C4-2B (cell line): Measurements from ENCODE around the gene CDC14A.

Experiments used
- H3K27ac ChIP-seq: fragments of 450-650 bp; 2 replicates; pipeline ENCODE4 v1.5.1; 2017
- CTCF ChIP-seq: fragments of 450-650 bp; conservative IDR thresholded peaks from 2 replicates; pipeline ENCODE4 v1.5.1; 2017; ENCODE audit warnings: mild to moderate bottlenecking
- ZFX ChIP-seq: fragments of 450-650 bp; IDR thresholded peaks from 2 replicates; pipeline ENCODE4 v1.6.1; 2017

CDC14A gene

GRCh38 chr1:100469578-100469977, 117.3 kb downstream of the CDC14A start:
- no peak overlapping the region for H3K27ac ChIP-seq
- TF ChIP-seq CTCF: no peak
- no peak for TF ChIP-seq ZFX

- no peak overlapping the region for H3K27ac ChIP-seq
- no peak for TF ChIP-seq ZFX
- TF ChIP-seq CTCF: no peak
Observed at GRCh38 chr1:100474834-100475233, 122.5 kb downstream of the CDC14A start.

GRCh38 chr1:100476735-100477290, 124.5 kb downstream of the CDC14A start:
- no peak overlapping the region for H3K27ac ChIP-seq
- TF ChIP-seq CTCF: no peak
- no peak for TF ChIP-seq ZFX

GRCh38 chr1:100478816-100479215, 126.5 kb downstream of the CDC14A start:
- no peak for TF ChIP-seq CTCF
- H3K27ac ChIP-seq: no peak overlapping the region; the same call in 1 of the 2 replicates

GRCh38 chr1:100479620-100480338, 127.5 kb downstream of the CDC14A start:
- TF ChIP-seq ZFX (no peak), CTCF (no peak)
- H3K27ac ChIP-seq: no peak overlapping the region

- TF ChIP-seq ZFX (no peak), CTCF (no peak)
Observed at GRCh38 chr1:100481303-100481702, 129.0 kb downstream of the CDC14A start.

GRCh38 chr1:100482167-100482566, 129.9 kb downstream of the CDC14A start:
- TF ChIP-seq ZFX: no peak
- no peak for TF ChIP-seq CTCF
- H3K27ac ChIP-seq: no peak overlapping the region

More at GRCh38 chr1:100481303-100481702, 129.0 kb downstream of the CDC14A start:
- peak overlapping the region; percentile 16; the same call in 1 of the 2 replicates for H3K27ac ChIP-seq
